Brain microvascular endothelial cell (primary cell): Measurements from ENCODE around the gene USP32.
"Not testable (repeated sequence)": the region's sequence is repeated elsewhere in the genome, so short reads cannot be mapped to it uniquely, and the experiment has no call there.

Experiments used
- DNase-seq: peaks from one replicate; pipeline ENCODE4 v3.0.0-alpha.2; 2020
- H3K27ac ChIP-seq: fragments of 250-450 bp; sonication (Bioruptor Pico); 2 replicates; pipeline ENCODE4 v1.5.1; 2020; ENCODE audit warnings: mild to moderate bottlenecking, moderate library complexity
- H3K27me3 ChIP-seq: fragments of 250-450 bp; sonication (Bioruptor Pico); replicated peaks from 2 replicates; pipeline ENCODE4 v1.5.1; 2020; ENCODE audit warnings: mild to moderate bottlenecking
- H3K36me3 ChIP-seq: fragments of 250-450 bp; sonication (Bioruptor Pico); replicated peaks from 2 replicates; pipeline ENCODE4 v1.5.1; 2020; ENCODE audit warnings: mild to moderate bottlenecking
- H3K4me3 ChIP-seq: 2 replicates; pipeline ENCODE4 v1.5.1; 2011; ENCODE audit warnings: low read depth, mild to moderate bottlenecking, control low read depth, low read length, moderate library complexity
- in situ Hi-C: cut with HindIII; loops from 2 replicates; pipeline ENCODE4 v1.10.0; 2017; ENCODE audit warnings: low sequenced_read_pairs, low pct_ligation_motif_present
- TF ChIP-seq, protein P1 (sequence below): IDR thresholded peaks from 2 replicates; pipeline ENCODE4 v1.5.1; 2011; ENCODE audit warnings: low read depth, mild to moderate bottlenecking, moderate library complexity, low read length, control low read depth, inconsistent platforms; ENCODE audit errors: missing control alignments

Gene USP32

DNA sequence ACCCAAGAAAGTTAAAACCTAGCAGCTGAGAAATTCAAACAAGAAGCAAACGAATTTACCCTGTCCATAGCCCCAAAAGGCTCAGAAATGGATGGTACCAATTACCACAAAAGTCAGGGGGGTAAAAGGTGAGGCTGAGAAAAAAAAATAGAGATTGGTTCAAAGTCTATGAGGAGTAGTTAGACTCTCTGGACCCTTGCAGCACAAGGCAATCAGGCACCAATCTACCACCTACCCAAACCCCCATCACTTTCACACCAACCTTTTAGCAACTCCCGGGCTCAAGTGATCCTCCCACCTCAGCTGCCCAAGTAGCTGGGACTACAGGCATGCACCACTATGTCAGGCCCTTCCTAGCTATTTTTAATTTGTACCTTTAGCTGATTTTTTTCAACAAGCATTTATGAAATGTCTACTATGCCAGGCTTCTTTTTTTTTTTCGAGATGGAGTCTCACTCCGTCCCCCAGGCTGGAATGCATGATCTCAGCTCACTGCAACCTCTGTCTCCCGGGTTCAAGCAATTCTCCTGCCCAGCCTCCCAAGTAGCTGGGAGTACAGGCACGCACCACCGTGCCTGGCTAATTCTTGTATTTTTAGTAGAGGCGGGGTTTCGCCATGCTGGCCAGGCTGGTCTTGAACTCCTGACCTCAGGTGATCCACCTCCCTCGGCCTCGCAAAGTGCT lies 40.8 kb downstream of the USP32 start:
- no peaks in the 10 kb centered on the region for H3K27me3 ChIP-seq
- no peak overlapping the region for H3K4me3 ChIP-seq
- in situ Hi-C loops: no loop called here
- no peak overlapping the region for H3K27ac ChIP-seq
- TF ChIP-seq, protein P1, sequence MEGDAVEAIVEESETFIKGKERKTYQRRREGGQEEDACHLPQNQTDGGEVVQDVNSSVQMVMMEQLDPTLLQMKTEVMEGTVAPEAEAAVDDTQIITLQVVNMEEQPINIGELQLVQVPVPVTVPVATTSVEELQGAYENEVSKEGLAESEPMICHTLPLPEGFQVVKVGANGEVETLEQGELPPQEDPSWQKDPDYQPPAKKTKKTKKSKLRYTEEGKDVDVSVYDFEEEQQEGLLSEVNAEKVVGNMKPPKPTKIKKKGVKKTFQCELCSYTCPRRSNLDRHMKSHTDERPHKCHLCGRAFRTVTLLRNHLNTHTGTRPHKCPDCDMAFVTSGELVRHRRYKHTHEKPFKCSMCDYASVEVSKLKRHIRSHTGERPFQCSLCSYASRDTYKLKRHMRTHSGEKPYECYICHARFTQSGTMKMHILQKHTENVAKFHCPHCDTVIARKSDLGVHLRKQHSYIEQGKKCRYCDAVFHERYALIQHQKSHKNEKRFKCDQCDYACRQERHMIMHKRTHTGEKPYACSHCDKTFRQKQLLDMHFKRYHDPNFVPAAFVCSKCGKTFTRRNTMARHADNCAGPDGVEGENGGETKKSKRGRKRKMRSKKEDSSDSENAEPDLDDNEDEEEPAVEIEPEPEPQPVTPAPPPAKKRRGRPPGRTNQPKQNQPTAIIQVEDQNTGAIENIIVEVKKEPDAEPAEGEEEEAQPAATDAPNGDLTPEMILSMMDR: no peak
- H3K36me3 ChIP-seq: no peaks in the 10 kb centered on the region
- no peak for DNase-seq

DNA sequence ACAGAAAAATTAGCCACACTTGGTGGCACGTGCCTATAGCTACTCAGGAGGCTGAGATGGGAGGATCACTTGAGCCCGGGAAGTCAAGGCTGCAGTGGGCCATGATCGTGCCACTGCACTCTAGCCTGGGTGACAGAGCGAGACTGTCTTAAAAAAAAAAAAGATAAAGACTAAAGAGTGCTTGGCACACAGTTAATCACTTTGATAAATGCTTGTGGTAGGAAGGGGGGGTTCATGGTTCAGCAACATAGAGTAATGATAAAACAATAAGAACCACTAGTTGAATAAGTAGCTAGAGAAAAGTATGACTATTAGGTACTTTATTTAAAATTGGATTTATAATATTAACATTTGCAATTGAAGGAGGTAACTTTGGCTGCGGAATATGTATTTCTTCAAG lies 43.3 kb downstream of the USP32 start:
- Histone ChIP-seq H3K36me3 (no peaks in the 10 kb centered on the region), H3K27ac (no peak overlapping the region), H3K27me3 (no peaks in the 10 kb centered on the region), H3K4me3 (no peak overlapping the region)
- in situ Hi-C loops: no loop called here
- no peak for DNase-seq
- TF ChIP-seq, protein P1: no peak

DNA sequence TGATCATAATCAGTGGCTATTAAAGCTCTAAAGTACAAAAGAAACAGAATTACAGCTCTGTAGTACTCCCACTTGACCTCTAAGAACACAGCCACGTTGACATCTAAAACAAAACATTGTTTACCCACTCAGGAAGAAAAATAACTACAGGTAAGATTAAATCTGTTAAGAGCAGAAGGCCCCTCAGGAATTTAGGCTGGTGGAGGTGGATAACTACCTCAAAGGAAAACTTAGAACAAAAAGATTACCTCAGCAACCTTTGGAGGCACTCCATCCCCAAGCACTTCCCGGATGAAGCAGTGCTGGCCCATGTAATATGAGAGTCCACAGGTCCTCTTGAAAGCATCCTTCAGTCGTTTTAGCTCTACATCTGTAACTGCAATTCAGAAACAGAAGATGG lies 46.7 kb downstream of the USP32 start:
- TF ChIP-seq, protein P1: no peak
- no peak overlapping the region for H3K27ac ChIP-seq
- no peaks in the 10 kb centered on the region for H3K27me3 ChIP-seq
- H3K4me3 ChIP-seq: no peak overlapping the region
- H3K36me3 ChIP-seq: peaks cover 5% of the 10 kb centered on the region
- no peak for DNase-seq
- in situ Hi-C loops: no loop called here

DNA sequence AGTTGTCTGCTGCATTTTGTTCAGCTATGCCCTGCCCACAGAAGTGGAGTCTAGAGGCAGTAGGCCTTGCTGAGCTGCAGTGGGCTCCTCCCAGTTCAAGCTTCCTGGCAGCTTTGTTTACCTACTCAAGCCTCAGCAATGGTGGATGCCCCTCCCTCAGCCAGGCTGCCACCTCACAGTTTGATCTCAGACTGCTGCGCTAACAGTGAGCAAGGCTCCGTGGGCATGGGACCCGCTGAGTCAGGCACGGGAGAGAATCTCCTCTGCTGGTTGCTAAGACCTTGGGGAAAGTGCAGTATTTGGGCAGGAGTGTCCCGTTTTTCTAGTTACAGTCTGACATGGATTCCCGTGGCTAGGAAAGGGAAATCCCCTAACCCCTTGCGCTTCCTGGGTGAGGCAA lies 49.4 kb downstream of the USP32 start:
- H3K4me3 ChIP-seq, H3K27ac ChIP-seq, H3K36me3 ChIP-seq, H3K27me3 ChIP-seq, DNase-seq, in situ Hi-C loops: not testable (repeated sequence)

DNA sequence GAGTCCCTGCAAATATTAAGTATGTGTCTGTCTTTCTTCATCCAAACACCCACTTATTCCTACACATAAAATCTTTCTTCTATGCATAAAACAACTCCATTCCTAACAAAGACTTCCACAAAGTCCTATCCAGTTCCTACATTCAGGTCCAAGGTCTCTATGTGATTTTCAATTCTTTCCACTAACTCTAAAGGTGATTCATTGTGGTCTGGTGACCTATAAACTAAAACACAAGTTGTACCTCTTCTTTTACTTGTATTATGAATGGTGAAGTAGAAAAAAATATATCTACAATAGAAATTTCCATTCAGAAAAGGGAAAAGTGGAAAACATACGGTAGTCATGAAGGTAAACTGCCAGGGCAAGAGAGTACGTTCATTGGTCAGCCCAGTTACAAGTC lies 56.6 kb downstream of the USP32 start:
- H3K27me3 ChIP-seq: no peaks in the 10 kb centered on the region
- H3K27ac ChIP-seq: no peak overlapping the region
- DNase-seq: no peak
- H3K4me3 ChIP-seq: no peak overlapping the region
- peaks cover 2% of the 10 kb centered on the region for H3K36me3 ChIP-seq
- TF ChIP-seq, protein P1: no peak
- in situ Hi-C loops: no loop called here

DNA sequence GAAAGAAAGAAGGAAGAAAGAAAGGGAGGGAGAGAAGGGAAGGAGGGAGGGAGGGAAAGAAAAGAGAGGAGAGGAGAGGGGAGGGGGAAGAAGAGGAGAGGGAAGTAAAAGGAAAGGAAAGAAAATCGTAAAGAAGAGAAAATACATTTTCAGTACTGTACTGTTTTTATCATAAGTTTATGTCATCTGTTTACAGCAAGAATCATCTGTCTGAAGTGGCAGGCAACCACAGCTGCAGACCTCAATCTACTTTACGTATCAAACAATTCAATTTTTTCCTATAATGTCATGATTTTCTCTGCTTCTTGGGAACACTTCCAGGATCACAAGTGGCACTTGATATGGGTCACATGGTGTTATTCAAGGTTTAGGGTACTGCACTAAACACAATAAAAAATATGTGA lies 58.3 kb downstream of the USP32 start:
- TF ChIP-seq, protein P1: no peak
- H3K27ac ChIP-seq: no peak overlapping the region
- no peak overlapping the region for H3K4me3 ChIP-seq
- no peaks in the 10 kb centered on the region for H3K27me3 ChIP-seq
- no peak for DNase-seq
- peaks cover 2% of the 10 kb centered on the region for H3K36me3 ChIP-seq
- in situ Hi-C loops: no loop called here

DNA sequence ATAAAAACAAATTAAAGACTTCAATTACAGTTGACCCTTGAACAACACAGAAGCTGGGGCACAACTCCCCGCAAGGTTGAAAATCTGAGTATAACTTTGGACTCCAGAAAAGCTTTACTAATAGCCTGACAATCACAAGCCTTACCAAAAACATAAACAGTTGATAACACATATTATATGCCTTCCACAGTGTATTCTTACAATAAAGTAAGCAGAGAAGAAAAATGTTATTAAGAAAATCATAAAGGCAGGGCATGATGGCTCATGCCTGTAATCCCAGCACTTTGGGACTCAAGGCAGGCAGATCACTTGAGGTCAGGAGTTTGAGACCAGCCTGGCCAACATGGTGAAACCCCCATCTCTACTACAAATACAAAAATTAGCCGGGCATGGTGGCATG lies 58.9 kb downstream of the USP32 start:
- DNase-seq, in situ Hi-C loops, H3K4me3 ChIP-seq, H3K27ac ChIP-seq, H3K36me3 ChIP-seq, H3K27me3 ChIP-seq: not testable (repeated sequence)
